C4-2B (cell line): ENCODE measurements around the gene VPS13A.
"Not testable (repeated sequence)": the region's sequence is repeated elsewhere in the genome, so short reads cannot be mapped to it uniquely, and the experiment has no call there.

ENCODE experiments used
- H3K27ac ChIP-seq: fragments of 450-650 bp; 2 replicates; pipeline ENCODE4 v1.5.1; 2017
- ZFX ChIP-seq: fragments of 450-650 bp; IDR thresholded peaks from 2 replicates; pipeline ENCODE4 v1.6.1; 2017
- TF ChIP-seq, protein P1 (sequence below): fragments of 450-650 bp; conservative IDR thresholded peaks from 2 replicates; pipeline ENCODE4 v1.5.1; 2017; ENCODE audit warnings: mild to moderate bottlenecking

VPS13A gene

DNA sequence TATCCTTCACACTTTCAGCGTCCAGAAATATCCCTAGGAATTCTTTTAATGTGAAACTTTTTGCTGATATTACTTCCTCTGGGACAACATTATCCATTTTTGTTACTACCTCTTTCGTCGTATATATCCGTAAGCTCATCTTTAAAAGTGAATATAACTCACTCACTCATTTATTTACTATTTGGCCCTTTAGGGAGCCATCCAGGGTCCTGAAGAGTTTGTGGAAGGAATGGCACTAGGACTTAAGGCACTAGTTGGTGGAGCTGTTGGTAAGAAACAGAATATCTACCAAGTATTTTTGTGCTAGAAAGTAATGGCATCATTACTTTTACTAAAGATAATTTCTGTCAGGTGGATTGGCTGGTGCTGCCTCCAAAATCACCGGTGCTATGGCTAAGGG, 192.7 kb downstream of the VPS13A start:
- H3K27ac ChIP-seq, result no peak overlapping the region
- no peak for TF ChIP-seq ZFX
- TF ChIP-seq, protein P1, sequence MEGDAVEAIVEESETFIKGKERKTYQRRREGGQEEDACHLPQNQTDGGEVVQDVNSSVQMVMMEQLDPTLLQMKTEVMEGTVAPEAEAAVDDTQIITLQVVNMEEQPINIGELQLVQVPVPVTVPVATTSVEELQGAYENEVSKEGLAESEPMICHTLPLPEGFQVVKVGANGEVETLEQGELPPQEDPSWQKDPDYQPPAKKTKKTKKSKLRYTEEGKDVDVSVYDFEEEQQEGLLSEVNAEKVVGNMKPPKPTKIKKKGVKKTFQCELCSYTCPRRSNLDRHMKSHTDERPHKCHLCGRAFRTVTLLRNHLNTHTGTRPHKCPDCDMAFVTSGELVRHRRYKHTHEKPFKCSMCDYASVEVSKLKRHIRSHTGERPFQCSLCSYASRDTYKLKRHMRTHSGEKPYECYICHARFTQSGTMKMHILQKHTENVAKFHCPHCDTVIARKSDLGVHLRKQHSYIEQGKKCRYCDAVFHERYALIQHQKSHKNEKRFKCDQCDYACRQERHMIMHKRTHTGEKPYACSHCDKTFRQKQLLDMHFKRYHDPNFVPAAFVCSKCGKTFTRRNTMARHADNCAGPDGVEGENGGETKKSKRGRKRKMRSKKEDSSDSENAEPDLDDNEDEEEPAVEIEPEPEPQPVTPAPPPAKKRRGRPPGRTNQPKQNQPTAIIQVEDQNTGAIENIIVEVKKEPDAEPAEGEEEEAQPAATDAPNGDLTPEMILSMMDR, result no peak

DNA sequence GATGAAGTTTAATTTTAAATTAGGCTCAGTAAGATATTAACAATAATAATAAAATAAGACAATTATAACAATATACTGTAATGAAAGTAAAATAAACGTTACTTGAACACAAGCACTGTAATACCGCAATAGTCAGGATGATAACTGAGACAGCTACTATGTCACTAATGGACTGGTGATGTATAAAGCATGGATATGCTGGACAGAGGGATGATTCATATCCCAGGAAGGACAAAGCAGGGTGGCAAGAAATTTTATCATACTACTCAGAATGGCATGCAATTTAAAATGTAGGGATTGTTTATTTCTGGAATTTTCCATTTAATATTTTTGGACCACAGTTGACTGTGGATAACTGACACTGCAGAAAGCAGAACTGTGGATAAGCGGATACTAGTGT, 196.9 kb downstream of the VPS13A start:
- H3K27ac ChIP-seq, result no peak overlapping the region
- TF ChIP-seq, protein P1, result no peak
- no peak for TF ChIP-seq ZFX

DNA sequence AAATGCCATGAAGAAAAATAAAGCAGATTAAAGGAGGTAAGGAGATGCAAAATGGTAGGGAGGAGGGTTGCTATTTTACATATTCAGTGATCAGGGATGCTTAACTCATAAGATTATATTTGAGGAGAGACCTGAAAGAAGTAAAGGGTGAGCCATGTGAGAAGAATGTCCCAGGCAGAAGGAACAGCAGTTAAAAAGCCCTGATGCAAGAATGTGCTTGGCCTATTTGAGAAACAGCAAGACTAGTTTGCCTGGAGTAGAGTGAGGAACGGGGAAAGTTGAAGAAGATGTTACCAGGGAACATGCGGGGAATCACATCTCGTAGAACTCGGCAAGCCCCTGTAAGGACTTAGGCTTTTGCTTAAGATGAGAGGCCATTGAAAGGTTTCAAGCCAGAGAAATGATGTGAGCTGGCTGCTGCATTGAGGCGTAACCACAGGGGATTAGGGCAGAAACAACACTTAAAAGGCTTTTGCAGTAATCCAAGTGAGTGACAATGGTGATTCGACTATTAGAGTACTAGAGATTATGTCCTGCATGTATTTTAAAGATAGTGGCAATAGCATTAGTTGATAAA, 198.7 kb downstream of the VPS13A start:
- H3K27ac ChIP-seq, result no peak overlapping the region
- TF ChIP-seq ZFX, result no peak
- TF ChIP-seq, protein P1, result no peak

DNA sequence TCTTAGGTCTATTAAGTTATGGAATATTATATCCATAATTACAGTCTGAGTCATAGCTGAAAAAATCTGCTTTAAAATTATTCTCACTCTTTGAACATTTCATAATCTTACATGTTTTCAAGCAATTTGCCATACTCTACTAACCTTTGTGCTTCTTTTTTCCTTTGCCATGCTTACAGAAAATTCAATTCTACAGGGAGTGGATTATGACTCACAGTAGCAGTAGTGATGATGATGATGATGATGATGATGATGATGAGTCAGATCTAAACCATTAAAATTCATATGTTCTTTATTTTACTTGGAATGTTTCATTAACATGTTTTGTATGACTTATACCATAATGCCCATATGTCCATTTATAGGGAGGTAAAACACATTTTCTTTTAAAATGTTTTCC, 207.1 kb downstream of the VPS13A start:
- TF ChIP-seq, protein P1, result no peak
- no peak overlapping the region for H3K27ac ChIP-seq

DNA sequence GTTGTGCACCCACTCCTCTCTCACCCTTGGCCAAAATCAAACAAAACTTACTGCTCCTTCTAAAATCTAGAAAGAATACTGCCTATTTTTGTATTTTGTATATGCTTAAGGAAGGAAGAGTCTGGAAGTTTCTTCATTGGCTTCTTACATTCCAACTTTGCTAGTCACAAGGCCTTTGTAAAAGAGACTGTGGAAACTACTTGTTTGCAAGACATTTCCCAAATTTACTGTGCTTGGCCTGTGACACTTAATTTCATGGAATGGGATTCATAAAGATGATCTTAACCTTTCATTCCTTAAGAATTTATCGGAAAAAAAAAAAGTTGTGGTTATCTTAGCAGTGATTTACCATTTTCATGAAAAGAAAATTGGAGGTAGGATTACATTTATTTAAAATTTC, 208.9 kb downstream of the VPS13A start:
- TF ChIP-seq, protein P1, result no peak
- no peak for TF ChIP-seq ZFX
- no peak overlapping the region for H3K27ac ChIP-seq

DNA sequence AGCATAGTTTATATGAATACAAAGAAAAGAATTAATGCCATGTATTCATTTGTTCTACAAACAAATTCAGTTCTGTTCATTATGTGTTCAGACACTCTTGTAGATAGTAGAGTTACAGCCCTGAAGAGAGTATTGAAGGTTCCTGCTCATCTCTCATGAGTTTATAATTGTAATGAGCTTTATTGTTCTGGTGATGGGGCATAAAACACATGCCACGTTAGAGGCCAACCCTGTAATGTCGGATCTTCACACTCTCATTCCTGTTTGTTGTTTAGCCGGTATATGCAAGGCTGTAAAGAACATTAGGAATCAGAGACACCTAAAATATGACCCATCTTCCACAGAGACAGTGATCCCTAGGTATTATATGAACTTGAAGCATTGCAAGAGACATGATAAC, 214.5 kb downstream of the VPS13A start:
- no peak overlapping the region for H3K27ac ChIP-seq
- TF ChIP-seq, protein P1, result no peak
- no peak for TF ChIP-seq ZFX

DNA sequence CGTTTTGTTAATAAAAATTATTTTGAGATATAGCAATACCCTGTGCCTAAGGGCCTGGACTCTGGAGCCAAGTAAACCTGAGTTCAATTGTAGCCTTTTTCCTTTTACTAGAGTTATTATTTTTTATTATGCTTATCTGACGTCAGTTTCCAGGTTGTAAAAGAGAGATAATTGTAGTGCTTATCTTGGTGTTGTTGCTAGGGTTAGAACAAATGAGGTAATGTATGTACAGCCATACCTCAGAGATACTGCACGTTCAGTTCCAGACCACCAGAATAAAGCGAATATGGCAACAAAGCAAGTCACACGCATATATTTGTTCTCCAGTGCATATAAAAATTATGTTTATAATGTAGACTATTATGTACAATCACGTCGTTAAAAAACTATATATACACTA, 215.0 kb downstream of the VPS13A start:
- no peak overlapping the region for H3K27ac ChIP-seq
- TF ChIP-seq, protein P1, result no peak
- TF ChIP-seq ZFX, result no peak

DNA sequence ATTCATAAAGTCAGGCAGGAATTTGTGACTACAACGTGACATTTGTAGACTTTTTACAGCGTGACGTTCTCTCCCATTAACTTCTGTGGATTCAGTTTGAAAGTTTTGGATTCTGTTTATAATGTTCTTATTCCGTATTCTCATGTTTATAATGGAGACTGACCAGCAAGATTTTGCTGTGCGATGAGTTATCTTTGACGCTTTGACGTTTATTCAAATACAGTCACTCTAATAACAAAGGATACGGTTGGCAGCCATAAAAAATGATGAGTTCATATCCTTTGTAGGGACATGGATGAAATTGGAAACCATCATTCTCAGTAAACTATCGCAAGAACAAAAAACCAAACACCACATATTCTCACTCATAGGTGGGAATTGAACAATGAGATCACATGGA, 221.2 kb downstream of the VPS13A start:
- H3K27ac ChIP-seq, result not testable (repeated sequence)
